GM12892 (cell line): ENCODE results near the gene LARP6.

Experiments
- POLR2A ChIP-seq: IDR thresholded peaks from 2 replicates; pipeline ENCODE4 v1.6.1; 2011; ENCODE audit warnings: low read depth, low read length, control low read depth
- POLR2AphosphoS5 ChIP-seq: IDR thresholded peaks from 2 replicates; pipeline ENCODE4 v1.6.1; 2011; ENCODE audit warnings: low read depth, low read length, control low read depth
- TAF1 ChIP-seq: IDR thresholded peaks from 2 replicates; pipeline ENCODE4 v1.6.1; 2011; ENCODE audit warnings: low read depth, mild to moderate bottlenecking, control low read depth, low read length, borderline replicate concordance

- no peak for TF ChIP-seq POLR2A
- TF ChIP-seq TAF1 = no peak
- TF ChIP-seq POLR2AphosphoS5 = no peak
Measured at GRCh38 chr15:70786996-70787395, 67.0 kb downstream of the LARP6 start.
